Left ventricle myocardium inferior (tissue), 1 donor: ENCODE results near the gene APP. TPM values are rescaled to one million over a fixed set of nuclear protein-coding genes. Genes with fewer than 3 reads are reported as not detected.

ENCODE experiments used
- DNase-seq: peaks from one replicate; pipeline ENCODE4 v3.0.0-alpha.2; 2020
- H3K27ac ChIP-seq: fragments of 200-600 bp; replicated peaks from 2 replicates; pipeline ENCODE4 v1.8.0; 2021
- H3K27me3 ChIP-seq: fragments of 200-600 bp; 2 replicates; pipeline ENCODE4 v1.8.0; 2021; ENCODE audit warnings: low read depth
- H3K36me3 ChIP-seq: fragments of 200-600 bp; 2 replicates; pipeline ENCODE4 v1.8.0; 2021
- H3K4me1 ChIP-seq: fragments of 200-600 bp; 2 replicates; pipeline ENCODE4 v1.8.0; 2021
- H3K4me3 ChIP-seq: fragments of 200-600 bp; 2 replicates; pipeline ENCODE4 v1.8.0; 2021; ENCODE audit warnings: mild to moderate bottlenecking, moderate library complexity
- H3K9me3 ChIP-seq: fragments of 200-600 bp; replicated peaks from 2 replicates; pipeline ENCODE4 v1.8.0; 2021
- CTCF ChIP-seq: fragments of 200-600 bp; IDR thresholded peaks from 2 replicates; pipeline ENCODE4 v1.8.0; 2021; ENCODE audit warnings: antibody characterized with exemption, mild to moderate bottlenecking, borderline replicate concordance
- intact Hi-C: fragments of 100-400 bp; cut with micrococcal nuclease; formaldehyde crosslinking; loops from one replicate; pipeline ENCODE4 v1.11.0; 2022
- total RNA-seq: library from RNA; stranded (reverse); fragmentation: NEBNext Ultra II Directional; extraction: Animal tissue kit (Norgen Biotek cat#: 25700); gene quantifications from one replicate; pipeline ENCODE4 v1.2.1, GENCODE V29; 2021
- donor health status: DM: no; HTN: yes; CAD: no; lungs with severe emphysema.

Gene APP
- total RNA-seq, 1 donor from 2014 or later: 332 TPM

- TF ChIP-seq CTCF: no peak
- peaks cover 48% of the 10 kb centered on the region for H3K4me1 ChIP-seq
- no peak overlapping the region for H3K4me3 ChIP-seq
- H3K27ac ChIP-seq: peak overlapping the region; percentile 2
- intact Hi-C loops: no loop called here
- peaks cover 8% of the 10 kb centered on the region for H3K36me3 ChIP-seq
- peak; percentile 24 for DNase-seq
- H3K27me3 ChIP-seq: no peaks in the 10 kb centered on the region
- no peaks in the 10 kb centered on the region for H3K9me3 ChIP-seq
Observed at GRCh38 chr21:25911730-25912401, 258.7 kb downstream of the APP start.

GRCh38 chr21:25910809-25911208 lies 259.8 kb downstream of the APP start:
- Histone ChIP-seq H3K27me3 (no peaks in the 10 kb centered on the region), H3K36me3 (peaks cover 8% of the 10 kb centered on the region), H3K4me3 (no peak overlapping the region), H3K4me1 (peaks cover 48% of the 10 kb centered on the region), H3K27ac (no peak overlapping the region), H3K9me3 (no peaks in the 10 kb centered on the region)
- intact Hi-C loops: no loop called here
- DNase-seq: no peak
- no peak for TF ChIP-seq CTCF

- peaks cover 53% of the 10 kb centered on the region for H3K4me1 ChIP-seq
- H3K4me3 ChIP-seq: no peak overlapping the region
- no peak for DNase-seq
- peaks cover 8% of the 10 kb centered on the region for H3K36me3 ChIP-seq
- H3K9me3 ChIP-seq: no peaks in the 10 kb centered on the region
- intact Hi-C loops: no loop called here
- no peaks in the 10 kb centered on the region for H3K27me3 ChIP-seq
- TF ChIP-seq CTCF: no peak
- no peak overlapping the region for H3K27ac ChIP-seq
Observed at GRCh38 chr21:25909341-25909740, 261.2 kb downstream of the APP start.

- TF ChIP-seq CTCF: no peak
- no peaks in the 10 kb centered on the region for H3K9me3 ChIP-seq
- no peak for DNase-seq
- intact Hi-C loops: no loop called here
- H3K27ac ChIP-seq: peak overlapping the region; percentile 29
- no peaks in the 10 kb centered on the region for H3K27me3 ChIP-seq
- H3K4me1 ChIP-seq: peaks cover 48% of the 10 kb centered on the region
- peaks cover 10% of the 10 kb centered on the region for H3K36me3 ChIP-seq
- no peak overlapping the region for H3K4me3 ChIP-seq
Observed at GRCh38 chr21:25908495-25908894, 262.1 kb downstream of the APP start.

GRCh38 chr21:25907573-25908275 lies 262.8 kb downstream of the APP start:
- peaks cover 40% of the 10 kb centered on the region for H3K4me1 ChIP-seq
- no peak overlapping the region for H3K4me3 ChIP-seq
- intact Hi-C loops: no loop called here
- no peak for DNase-seq
- H3K27me3 ChIP-seq: no peaks in the 10 kb centered on the region
- H3K36me3 ChIP-seq: peaks cover 15% of the 10 kb centered on the region
- peak overlapping the region; percentile 29 for H3K27ac ChIP-seq
- TF ChIP-seq CTCF: no peak
- no peaks in the 10 kb centered on the region for H3K9me3 ChIP-seq
